GM12873 (cell line): ENCODE results near the gene ALPK1.

Experiments
- CTCF ChIP-seq: IDR thresholded peaks from 2 replicates; pipeline ENCODE4 v1.5.1; 2012; ENCODE audit warnings: low read depth, mild to moderate bottlenecking, moderate library complexity, low read length, control low read depth; ENCODE audit not compliant: insufficient read depth; ENCODE audit errors: missing control alignments

Gene ALPK1

GRCh38 chr4:112451831-112452230, 154.7 kb downstream of the ALPK1 start:
- no peak for TF ChIP-seq CTCF

- no peak for TF ChIP-seq CTCF
Measured at GRCh38 chr4:112453321-112453720, 156.2 kb downstream of the ALPK1 start.

GRCh38 chr4:112472318-112472717, 175.1 kb downstream of the ALPK1 start:
- no peak for TF ChIP-seq CTCF

GRCh38 chr4:112473985-112474384, 176.8 kb downstream of the ALPK1 start:
- no peak for TF ChIP-seq CTCF

GRCh38 chr4:112485930-112486329, 188.8 kb downstream of the ALPK1 start:
- no peak for TF ChIP-seq CTCF
